DMS79 (cell line): ENCODE measurements around the gene TOMM20.

Source experiments
- DNase-seq: peaks from one replicate; lab custom pipeline; 2025; lab: John Stamatoyannopoulos, UW

TOMM20 gene

GRCh38 chr1:235134171-235134570 lies 5.5 kb upstream of the TOMM20 start:
- DNase-seq = no peak

- no peak for DNase-seq
These were observed 4.4 kb upstream of the TOMM20 start for GRCh38 chr1:235133086-235133485.

- no peak for DNase-seq
These were observed 3.3 kb upstream of the TOMM20 start for GRCh38 chr1:235131961-235132360.

GRCh38 chr1:235130766-235131270 lies 2.2 kb upstream of the TOMM20 start:
- DNase-seq = no peak

- no peak for DNase-seq
These were observed 1.3 kb upstream of the TOMM20 start for GRCh38 chr1:235129774-235130570.

GRCh38 chr1:235127732-235128455 lies 743 bp downstream of the TOMM20 start:
- no peak for DNase-seq

- no peak for DNase-seq
These were observed 1.4 kb downstream of the TOMM20 start for GRCh38 chr1:235127203-235127602.

- no peak for DNase-seq
These were observed 4.0 kb downstream of the TOMM20 start for GRCh38 chr1:235124665-235125064.

GRCh38 chr1:235124111-235124510 lies 4.5 kb downstream of the TOMM20 start:
- no peak for DNase-seq

GRCh38 chr1:235122348-235122747 lies 6.3 kb downstream of the TOMM20 start:
- no peak for DNase-seq

GRCh38 chr1:235113183-235113917 lies 15.3 kb downstream of the TOMM20 start:
- DNase-seq = no peak

GRCh38 chr1:235112297-235113182 lies 16.1 kb downstream of the TOMM20 start:
- DNase-seq = no peak

- DNase-seq = no peak
These were observed 17.5 kb downstream of the TOMM20 start for GRCh38 chr1:235111107-235111506.

GRCh38 chr1:235108876-235109275 lies 19.8 kb downstream of the TOMM20 start:
- no peak for DNase-seq

- DNase-seq = no peak
These were observed 20.4 kb downstream of the TOMM20 start for GRCh38 chr1:235108185-235108593.

- DNase-seq = no peak
These were observed 21.1 kb downstream of the TOMM20 start for GRCh38 chr1:235107368-235108184.

- no peak for DNase-seq
These were observed 22.2 kb downstream of the TOMM20 start for GRCh38 chr1:235106457-235106856.

- DNase-seq = no peak
These were observed 23.3 kb downstream of the TOMM20 start for GRCh38 chr1:235105051-235106043.

- no peak for DNase-seq
These were observed 25.6 kb downstream of the TOMM20 start for GRCh38 chr1:235102993-235103411.
